AG04450 (cell line): Measurements from ENCODE around the gene WNT4. TPM values are rescaled to one million over a fixed set of nuclear protein-coding genes. Genes with fewer than 3 reads are reported as not detected.

Experiments
- CTCF ChIA-PET: fragments of 300-600, 350-600 bp; formaldehyde crosslinking; extraction: SDS; loops from one replicate; lab custom pipeline; 2022; ENCODE audit warnings: antibody characterized with exemption, inconsistent platforms; lab: Charles Lee
- POLR2A ChIA-PET: fragments of 350-600 bp; formaldehyde crosslinking; extraction: SDS; loops from one replicate; lab custom pipeline; 2021; ENCODE audit warnings: antibody characterized with exemption, inconsistent platforms; lab: Yijun Ruan, JAX
- DNase-seq: peaks from one replicate; pipeline ENCODE4 v3.0.0-alpha.2; 2011; ENCODE audit warnings: low read depth, low spot score
- H3K27ac ChIP-seq: one replicate; pipeline ENCODE4 v1.5.1; 2012; ENCODE audit warnings: low read depth, low read length, control low read depth
- H3K27me3 ChIP-seq: one replicate; pipeline ENCODE4 v1.6.0; 2012; ENCODE audit warnings: low read length; ENCODE audit not compliant: control insufficient read depth, insufficient read depth
- H3K4me3 ChIP-seq: 2 replicates; pipeline ENCODE4 v1.5.1; 2011; ENCODE audit warnings: mild to moderate bottlenecking, low read depth, low read length, control low read depth
- H3K9me3 ChIP-seq: 2 replicates; pipeline ENCODE4 v1.5.1; 2012; ENCODE audit warnings: low read length; ENCODE audit not compliant: control insufficient read depth, insufficient read depth
- polyA plus RNA-seq: library from polyadenylated mRNA; depleted of rRNA; stranded (reverse); fragments of >200 nt; gene quantifications from 2 replicates; pipeline ENCODE4 v1.2.3, GENCODE V29; 2011
- TF ChIP-seq, protein P1 (sequence below): IDR thresholded peaks from 2 replicates; pipeline ENCODE4 v1.5.1; 2011; ENCODE audit warnings: low read depth, low read length, control low read depth, inconsistent platforms

Gene WNT4
- polyA plus RNA-seq, 1 experiment, result not detected

- Histone ChIP-seq H3K27me3 (peaks cover 28% of the 10 kb centered on the region), H3K9me3 (no peaks in the 10 kb centered on the region), H3K4me3 (no peak overlapping the region), H3K27ac (no peak overlapping the region)
- TF ChIP-seq, protein P1, sequence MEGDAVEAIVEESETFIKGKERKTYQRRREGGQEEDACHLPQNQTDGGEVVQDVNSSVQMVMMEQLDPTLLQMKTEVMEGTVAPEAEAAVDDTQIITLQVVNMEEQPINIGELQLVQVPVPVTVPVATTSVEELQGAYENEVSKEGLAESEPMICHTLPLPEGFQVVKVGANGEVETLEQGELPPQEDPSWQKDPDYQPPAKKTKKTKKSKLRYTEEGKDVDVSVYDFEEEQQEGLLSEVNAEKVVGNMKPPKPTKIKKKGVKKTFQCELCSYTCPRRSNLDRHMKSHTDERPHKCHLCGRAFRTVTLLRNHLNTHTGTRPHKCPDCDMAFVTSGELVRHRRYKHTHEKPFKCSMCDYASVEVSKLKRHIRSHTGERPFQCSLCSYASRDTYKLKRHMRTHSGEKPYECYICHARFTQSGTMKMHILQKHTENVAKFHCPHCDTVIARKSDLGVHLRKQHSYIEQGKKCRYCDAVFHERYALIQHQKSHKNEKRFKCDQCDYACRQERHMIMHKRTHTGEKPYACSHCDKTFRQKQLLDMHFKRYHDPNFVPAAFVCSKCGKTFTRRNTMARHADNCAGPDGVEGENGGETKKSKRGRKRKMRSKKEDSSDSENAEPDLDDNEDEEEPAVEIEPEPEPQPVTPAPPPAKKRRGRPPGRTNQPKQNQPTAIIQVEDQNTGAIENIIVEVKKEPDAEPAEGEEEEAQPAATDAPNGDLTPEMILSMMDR, result no peak
- CTCF ChIA-PET, result no interaction called here
- POLR2A ChIA-PET, result no interaction called here
- DNase-seq, result no peak
These were observed 39.8 kb upstream of the WNT4 start for GRCh38 chr1:22182715-22183114.

DNA sequence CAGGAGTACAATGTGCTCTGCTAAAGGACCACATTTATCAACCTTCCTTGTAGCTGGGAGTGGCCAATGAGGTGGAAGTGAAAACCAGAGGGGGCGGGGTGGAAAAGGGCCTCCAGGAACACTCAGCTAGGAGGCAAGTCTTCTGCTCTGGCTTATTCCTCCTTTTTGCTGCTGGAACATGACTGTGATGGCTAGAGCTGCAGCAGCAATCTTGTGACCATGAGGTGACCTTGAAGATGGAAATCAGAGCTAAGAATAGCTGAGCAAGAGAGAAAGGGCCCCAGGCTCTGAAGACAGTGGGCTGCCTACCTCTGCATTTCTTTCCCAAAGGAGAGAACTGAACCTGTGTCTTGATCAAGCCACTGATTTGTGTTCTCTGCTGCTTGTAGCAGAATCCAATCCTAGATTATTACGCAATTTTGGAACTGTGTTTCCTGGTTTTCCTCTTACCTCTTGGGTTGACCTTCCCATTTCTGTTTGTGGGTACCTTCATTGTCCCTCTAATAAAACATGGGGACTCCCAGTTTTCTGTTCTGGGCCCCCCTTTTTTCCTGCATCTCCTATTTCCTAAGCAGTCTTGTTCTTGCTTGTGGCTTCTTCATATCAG, 36.4 kb upstream of the WNT4 start:
- Histone ChIP-seq H3K27me3 (peaks cover 32% of the 10 kb centered on the region), H3K9me3 (no peaks in the 10 kb centered on the region), H3K4me3 (no peak overlapping the region), H3K27ac (no peak overlapping the region)
- ChIA-PET POLR2A (no interaction called here), CTCF (no interaction called here)
- TF ChIP-seq, protein P1, result no peak
- no peak for DNase-seq

GRCh38 chr1:22177354-22178003, 34.6 kb upstream of the WNT4 start:
- POLR2A ChIA-PET, result no interaction called here
- CTCF ChIA-PET, result no interaction called here
- DNase-seq, result no peak

GRCh38 chr1:22176258-22176657, 33.4 kb upstream of the WNT4 start:
- Histone ChIP-seq H3K27me3 (peaks cover 23% of the 10 kb centered on the region), H3K9me3 (peaks cover 3% of the 10 kb centered on the region; the same call in 1 of the 2 replicates), H3K27ac (no peak overlapping the region), H3K4me3 (no peak overlapping the region)
- CTCF ChIA-PET, result no interaction called here
- POLR2A ChIA-PET, result no interaction called here
- no peak for DNase-seq
- TF ChIP-seq, protein P1, result no peak

More at GRCh38 chr1:22177354-22178003, 34.6 kb upstream of the WNT4 start:
- Histone ChIP-seq H3K4me3 (no peak overlapping the region), H3K27ac (no peak overlapping the region), H3K27me3 (peaks cover 27% of the 10 kb centered on the region), H3K9me3 (peaks cover 3% of the 10 kb centered on the region; the same call in 1 of the 2 replicates)
- TF ChIP-seq, protein P1, result no peak

DNA sequence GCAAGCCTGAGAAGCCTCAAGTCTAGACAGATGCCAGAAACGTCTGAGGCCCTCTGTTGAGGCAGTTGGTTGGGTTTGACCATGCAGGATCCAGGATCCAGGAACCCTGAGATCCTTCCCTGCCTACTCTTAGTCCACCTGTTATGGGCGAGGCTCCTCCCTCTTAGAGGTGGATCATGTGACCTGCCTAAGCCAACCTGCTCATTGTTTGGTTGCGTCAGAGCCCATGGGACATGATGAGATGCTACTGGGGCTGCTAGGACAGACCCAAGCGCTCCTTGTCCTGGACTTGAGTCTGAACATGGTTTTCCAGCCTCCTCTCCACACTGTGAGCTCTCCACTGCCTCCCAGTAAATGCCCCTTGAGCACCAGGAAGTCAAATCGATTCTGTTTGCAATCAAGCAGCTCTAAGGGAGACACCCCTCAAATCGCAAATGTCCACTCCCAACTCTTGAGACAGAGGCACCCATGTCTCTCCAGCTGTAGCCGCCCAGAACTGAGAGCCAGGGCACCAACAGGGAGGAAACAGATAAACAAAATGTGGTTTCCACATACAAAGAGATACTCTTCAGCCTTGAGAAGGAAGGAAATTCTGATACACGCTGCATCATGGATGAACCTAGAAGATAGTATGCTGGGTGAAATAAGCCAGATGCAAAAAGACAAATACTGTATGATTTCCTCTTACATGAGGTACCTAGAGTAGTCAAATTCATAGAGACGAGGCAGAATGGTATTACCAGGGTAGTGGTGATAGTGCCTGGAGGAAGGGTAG, 31.7 kb upstream of the WNT4 start:
- no peak overlapping the region for H3K27ac ChIP-seq

More for the DNA sequence above, 31.7 kb upstream of the WNT4 start:
- DNase-seq, result no peak
- Histone ChIP-seq H3K27me3 (peaks cover 23% of the 10 kb centered on the region), H3K4me3 (no peak overlapping the region), H3K9me3 (peaks cover 3% of the 10 kb centered on the region; the same call in 1 of the 2 replicates)
- ChIA-PET CTCF (no interaction called here), POLR2A (no interaction called here)
- TF ChIP-seq, protein P1, result no peak
